ENCODE measurements around the gene PDLIM5.
A peak's percentile ranks its signal among the peaks of the same experiment; 100 is the strongest.
"Not testable (repeated sequence)": the region's sequence is repeated elsewhere in the genome, so short reads cannot be mapped to it uniquely, and the experiment has no call there.

The PDLIM5 gene

DNA sequence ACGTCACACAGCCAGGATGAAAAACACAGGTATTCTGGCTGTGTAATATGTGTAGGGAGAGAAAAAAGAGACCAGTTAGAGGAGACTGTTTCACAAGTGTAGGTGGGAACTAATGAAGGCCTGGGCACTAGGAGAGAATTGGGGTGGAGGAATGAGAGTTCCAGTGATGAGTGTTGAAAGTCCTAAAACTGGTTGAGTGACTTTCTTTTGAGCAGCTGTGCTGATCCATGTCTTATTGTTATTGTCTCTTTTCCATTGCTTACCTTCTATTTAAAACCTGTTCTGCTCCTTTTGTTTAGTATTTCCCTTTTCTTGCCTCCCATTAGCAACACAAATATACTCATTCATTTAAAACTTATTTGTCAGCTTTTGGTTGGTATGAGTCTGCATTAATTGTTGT lies 88.7 kb downstream of the PDLIM5 start:
- no peaks in the 10 kb centered on the region for H3K27me3 ChIP-seq (ENCODE audit: control insufficient read depth, insufficient read depth, low read length)
- peak overlapping the region; percentile 34; the same call in 1 of the 2 replicates for H3K4me3 ChIP-seq (ENCODE audit: low read depth, low read length)
- H3K4me1 ChIP-seq (ENCODE audit: control insufficient read depth, insufficient read depth, low read length) = peaks cover 57% of the 10 kb centered on the region
- peak overlapping the region; percentile 69 for H3K27ac ChIP-seq (ENCODE audit: low read depth, low read length)
- H3K9me3 ChIP-seq (ENCODE audit: control insufficient read depth, insufficient read depth, low read length) = no peaks in the 10 kb centered on the region
- 0 out of 2 replicates have a peak overlapping the region, but pooled peaks have one; percentile 1 for H3K9ac ChIP-seq (ENCODE audit: low read depth, low read length)
- H3K36me3 ChIP-seq (ENCODE audit: control insufficient read depth, insufficient read depth, low read length) = no peaks in the 10 kb centered on the region

- H3K4me1 ChIP-seq (ENCODE audit: control insufficient read depth, insufficient read depth, low read length) = peaks cover 26% of the 10 kb centered on the region
Measured at GRCh38 chr4:94544811-94545210, 93.1 kb downstream of the PDLIM5 start.

GRCh38 chr4:94545296-94545695 lies 93.6 kb downstream of the PDLIM5 start:
- Histone ChIP-seq H3K27ac (ENCODE audit: low read depth, low read length) (no peak overlapping the region), H3K36me3 (ENCODE audit: control insufficient read depth, insufficient read depth, low read length) (no peaks in the 10 kb centered on the region), H3K27me3 (ENCODE audit: control insufficient read depth, insufficient read depth, low read length) (no peaks in the 10 kb centered on the region), H3K9me3 (ENCODE audit: control insufficient read depth, insufficient read depth, low read length) (no peaks in the 10 kb centered on the region), H3K4me3 (ENCODE audit: low read depth, low read length) (no peak overlapping the region), H3K9ac (ENCODE audit: low read depth, low read length) (no peak overlapping the region), H3K4me1 (ENCODE audit: control insufficient read depth, insufficient read depth, low read length) (peaks cover 26% of the 10 kb centered on the region)

More at GRCh38 chr4:94544811-94545210, 93.1 kb downstream of the PDLIM5 start:
- Histone ChIP-seq H3K27ac (ENCODE audit: low read depth, low read length) (no peak overlapping the region), H3K9ac (ENCODE audit: low read depth, low read length) (no peak overlapping the region), H3K4me3 (ENCODE audit: low read depth, low read length) (no peak overlapping the region), H3K9me3 (ENCODE audit: control insufficient read depth, insufficient read depth, low read length) (no peaks in the 10 kb centered on the region), H3K36me3 (ENCODE audit: control insufficient read depth, insufficient read depth, low read length) (no peaks in the 10 kb centered on the region), H3K27me3 (ENCODE audit: control insufficient read depth, insufficient read depth, low read length) (no peaks in the 10 kb centered on the region)

DNA sequence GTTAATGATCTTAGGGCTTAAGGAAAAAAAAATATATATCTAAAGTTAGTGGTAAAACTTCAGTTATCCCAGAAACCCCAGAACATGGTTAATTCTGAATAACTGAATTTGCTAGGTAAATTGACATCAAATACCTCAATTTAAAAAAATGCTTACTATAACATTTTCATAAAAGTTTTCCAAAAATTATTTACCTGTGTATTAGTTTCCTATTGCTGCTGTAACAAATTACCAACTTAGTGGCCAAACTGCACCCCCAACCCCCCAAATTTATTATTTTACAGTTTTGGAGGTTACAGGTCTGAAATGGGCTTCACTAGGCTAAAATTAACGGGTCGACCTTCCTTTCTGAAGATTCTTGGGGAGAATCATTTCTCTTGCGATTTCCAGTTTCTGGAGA lies 95.2 kb downstream of the PDLIM5 start:
- H3K27me3 ChIP-seq (ENCODE audit: control insufficient read depth, insufficient read depth, low read length) = no peaks in the 10 kb centered on the region
- H3K27ac ChIP-seq (ENCODE audit: low read depth, low read length) = no peak overlapping the region
- H3K9me3 ChIP-seq (ENCODE audit: control insufficient read depth, insufficient read depth, low read length) = no peaks in the 10 kb centered on the region
- H3K9ac ChIP-seq (ENCODE audit: low read depth, low read length) = no peak overlapping the region
- peaks cover 15% of the 10 kb centered on the region for H3K4me1 ChIP-seq (ENCODE audit: control insufficient read depth, insufficient read depth, low read length)
- no peaks in the 10 kb centered on the region for H3K36me3 ChIP-seq (ENCODE audit: control insufficient read depth, insufficient read depth, low read length)
- no peak overlapping the region for H3K4me3 ChIP-seq (ENCODE audit: low read depth, low read length)

- Histone ChIP-seq H3K9ac (ENCODE audit: low read depth, low read length) (no peak overlapping the region), H3K4me1 (ENCODE audit: control insufficient read depth, insufficient read depth, low read length) (peaks cover 15% of the 10 kb centered on the region), H3K4me3 (ENCODE audit: low read depth, low read length) (no peak overlapping the region), H3K27me3 (ENCODE audit: control insufficient read depth, insufficient read depth, low read length) (no peaks in the 10 kb centered on the region), H3K36me3 (ENCODE audit: control insufficient read depth, insufficient read depth, low read length) (no peaks in the 10 kb centered on the region), H3K27ac (ENCODE audit: low read depth, low read length) (peak overlapping the region; percentile 44), H3K9me3 (ENCODE audit: control insufficient read depth, insufficient read depth, low read length) (no peaks in the 10 kb centered on the region)
Measured at GRCh38 chr4:94548571-94548970, 96.8 kb downstream of the PDLIM5 start.

DNA sequence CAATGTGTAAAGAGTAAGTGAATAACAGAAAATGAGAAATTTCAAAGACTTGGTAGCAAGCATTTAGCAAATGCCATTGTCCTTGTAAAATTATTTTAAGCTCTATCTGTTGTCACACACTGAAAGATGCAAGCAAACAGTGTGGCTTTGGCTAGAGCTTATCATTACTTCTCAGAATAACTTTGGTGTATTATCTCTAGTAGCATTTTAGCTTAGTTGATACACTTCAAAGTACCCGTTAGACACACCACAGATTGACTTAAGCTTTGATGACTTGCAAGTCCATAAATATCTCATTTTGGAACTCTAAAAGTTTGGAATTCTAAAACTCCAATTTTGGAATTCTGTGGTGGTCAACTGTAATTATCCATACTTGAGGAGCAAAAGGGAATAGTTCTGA lies 98.6 kb downstream of the PDLIM5 start:
- peaks cover 15% of the 10 kb centered on the region for H3K4me1 ChIP-seq (ENCODE audit: control insufficient read depth, insufficient read depth, low read length)
- no peak overlapping the region for H3K9ac ChIP-seq (ENCODE audit: low read depth, low read length)
- no peaks in the 10 kb centered on the region for H3K27me3 ChIP-seq (ENCODE audit: control insufficient read depth, insufficient read depth, low read length)
- no peak overlapping the region for H3K4me3 ChIP-seq (ENCODE audit: low read depth, low read length)
- no peak overlapping the region for H3K27ac ChIP-seq (ENCODE audit: low read depth, low read length)
- no peaks in the 10 kb centered on the region for H3K9me3 ChIP-seq (ENCODE audit: control insufficient read depth, insufficient read depth, low read length)
- H3K36me3 ChIP-seq (ENCODE audit: control insufficient read depth, insufficient read depth, low read length) = no peaks in the 10 kb centered on the region

DNA sequence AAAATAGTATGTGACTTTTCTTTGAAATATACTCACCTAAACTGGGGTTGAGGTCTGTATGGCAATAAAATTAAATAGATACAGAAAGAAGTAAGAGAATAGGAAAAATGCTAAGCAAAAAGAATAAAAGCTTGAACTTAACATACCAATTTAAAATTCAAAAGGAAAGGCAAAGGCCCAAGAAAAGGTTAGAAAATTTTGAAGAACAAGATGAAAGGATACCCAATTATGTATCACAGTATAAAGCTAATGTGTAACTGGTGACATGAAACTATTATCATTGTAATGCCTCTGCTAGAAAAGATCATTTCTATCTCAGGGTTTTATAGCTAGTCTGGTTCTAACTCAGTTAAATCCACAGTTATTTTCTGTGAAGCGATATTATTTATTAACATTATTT lies 99.1 kb downstream of the PDLIM5 start:
- H3K9me3 ChIP-seq (ENCODE audit: control insufficient read depth, insufficient read depth, low read length) = no peaks in the 10 kb centered on the region
- H3K4me1 ChIP-seq (ENCODE audit: control insufficient read depth, insufficient read depth, low read length) = peaks cover 15% of the 10 kb centered on the region
- no peak overlapping the region for H3K9ac ChIP-seq (ENCODE audit: low read depth, low read length)
- H3K27me3 ChIP-seq (ENCODE audit: control insufficient read depth, insufficient read depth, low read length) = no peaks in the 10 kb centered on the region
- no peaks in the 10 kb centered on the region for H3K36me3 ChIP-seq (ENCODE audit: control insufficient read depth, insufficient read depth, low read length)
- H3K27ac ChIP-seq (ENCODE audit: low read depth, low read length) = no peak overlapping the region
- H3K4me3 ChIP-seq (ENCODE audit: low read depth, low read length) = no peak overlapping the region

DNA sequence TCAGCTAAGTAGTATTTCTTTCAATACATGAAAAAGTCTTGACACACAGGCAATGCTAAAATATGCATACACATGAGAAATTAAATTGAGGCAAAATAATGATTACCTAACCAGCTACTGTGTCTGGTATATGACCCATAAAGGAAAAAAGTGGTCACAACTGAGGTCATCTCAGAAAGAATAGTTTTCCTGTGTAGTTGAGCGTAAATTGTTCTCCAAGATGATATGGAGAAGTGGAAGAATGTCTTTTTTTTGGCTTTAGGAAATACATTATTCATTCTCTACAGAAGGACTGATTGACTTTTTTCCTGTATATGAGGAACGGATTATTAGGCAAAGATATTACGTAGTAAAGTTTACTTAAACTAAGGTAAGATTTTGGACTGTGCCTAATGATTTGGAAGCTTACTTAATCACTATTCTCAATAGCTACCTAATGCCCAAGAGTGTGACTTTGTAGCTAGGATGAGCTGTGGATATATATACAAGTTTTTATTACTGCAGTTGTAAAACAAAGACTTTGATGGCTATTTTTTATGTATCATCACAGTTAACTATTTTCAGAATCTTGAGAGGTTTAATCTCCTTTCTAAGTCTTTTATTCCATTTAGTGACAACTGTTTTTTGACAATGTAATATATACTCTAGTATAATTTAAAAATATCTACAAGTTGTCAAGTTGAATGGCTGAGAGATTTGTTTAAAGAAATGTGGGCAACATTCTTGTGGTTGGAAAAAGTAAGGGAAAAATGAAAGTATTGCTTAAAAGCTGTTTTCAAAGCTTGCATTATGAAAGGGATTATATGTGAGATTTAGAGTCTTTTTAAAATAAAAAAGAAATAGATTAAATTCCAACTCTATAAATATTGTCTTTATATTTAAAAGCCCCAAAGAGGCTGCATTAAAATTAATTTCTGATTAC lies 100.2 kb downstream of the PDLIM5 start:
- Histone ChIP-seq H3K4me1 (ENCODE audit: control insufficient read depth, insufficient read depth, low read length) (peaks cover 15% of the 10 kb centered on the region), H3K9ac (ENCODE audit: low read depth, low read length) (no peak overlapping the region), H3K27me3 (ENCODE audit: control insufficient read depth, insufficient read depth, low read length) (no peaks in the 10 kb centered on the region), H3K27ac (ENCODE audit: low read depth, low read length) (no peak overlapping the region), H3K9me3 (ENCODE audit: control insufficient read depth, insufficient read depth, low read length) (no peaks in the 10 kb centered on the region), H3K36me3 (ENCODE audit: control insufficient read depth, insufficient read depth, low read length) (no peaks in the 10 kb centered on the region), H3K4me3 (ENCODE audit: low read depth, low read length) (no peak overlapping the region)

DNA sequence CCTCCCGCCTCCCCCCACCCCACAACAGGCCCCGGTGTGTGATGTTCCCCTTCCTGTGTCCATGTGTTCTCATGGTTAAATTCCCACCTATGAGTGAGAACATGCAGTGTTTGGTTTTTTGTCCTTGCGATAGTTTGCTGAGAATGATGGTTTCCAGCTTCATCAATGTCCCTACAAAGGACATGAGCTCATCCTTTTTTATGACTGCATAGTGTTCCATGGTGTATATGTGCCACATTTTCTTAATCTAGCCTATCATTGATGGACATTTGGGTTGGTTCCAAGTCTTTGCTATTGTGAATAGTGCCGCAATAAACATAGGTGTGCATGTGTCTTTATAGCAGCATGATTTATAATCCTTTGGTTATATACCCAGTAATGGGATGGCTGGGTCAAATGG lies 104.3 kb downstream of the PDLIM5 start:
- not testable (repeated sequence) for H3K4me1 ChIP-seq (ENCODE audit: control insufficient read depth, insufficient read depth, low read length); H3K9me3 ChIP-seq (ENCODE audit: control insufficient read depth, insufficient read depth, low read length); H3K9ac ChIP-seq (ENCODE audit: low read depth, low read length); H3K4me3 ChIP-seq (ENCODE audit: low read depth, low read length); H3K27me3 ChIP-seq (ENCODE audit: control insufficient read depth, insufficient read depth, low read length); H3K36me3 ChIP-seq (ENCODE audit: control insufficient read depth, insufficient read depth, low read length); H3K27ac ChIP-seq (ENCODE audit: low read depth, low read length)

- not testable (repeated sequence) for H3K9ac ChIP-seq (ENCODE audit: low read depth, low read length); H3K27me3 ChIP-seq (ENCODE audit: control insufficient read depth, insufficient read depth, low read length); H3K4me1 ChIP-seq (ENCODE audit: control insufficient read depth, insufficient read depth, low read length); H3K9me3 ChIP-seq (ENCODE audit: control insufficient read depth, insufficient read depth, low read length); H3K4me3 ChIP-seq (ENCODE audit: low read depth, low read length); H3K27ac ChIP-seq (ENCODE audit: low read depth, low read length); H3K36me3 ChIP-seq (ENCODE audit: control insufficient read depth, insufficient read depth, low read length)
Measured at GRCh38 chr4:94557632-94558031, 105.9 kb downstream of the PDLIM5 start.

DNA sequence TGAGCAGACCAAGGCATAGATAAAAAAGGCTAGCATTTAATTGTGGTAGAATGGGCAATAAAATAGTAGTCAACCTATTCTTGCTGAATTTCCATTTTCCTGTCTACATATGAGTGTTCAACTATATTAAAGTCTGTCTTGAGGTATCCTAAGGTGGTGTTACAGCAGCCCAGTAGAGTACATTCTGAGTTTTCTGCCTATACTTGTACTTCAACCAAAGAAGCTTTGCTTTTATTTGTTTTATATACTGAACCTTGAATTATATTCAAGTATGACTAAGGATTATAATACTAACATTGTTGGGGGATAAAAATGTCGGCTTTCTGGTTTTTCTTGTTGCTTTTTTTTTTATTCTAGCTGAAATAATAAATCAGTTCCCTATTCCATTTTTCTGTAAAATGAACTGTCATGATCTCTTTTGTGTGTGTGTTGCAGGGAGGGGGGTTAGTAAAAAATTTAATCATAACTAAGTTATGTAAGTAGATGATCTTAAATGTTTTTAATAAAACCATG lies 106.7 kb downstream of the PDLIM5 start:
- no peak overlapping the region for H3K4me3 ChIP-seq (ENCODE audit: low read depth, low read length)

More for the DNA sequence above, 106.7 kb downstream of the PDLIM5 start:
- H3K4me1 ChIP-seq (ENCODE audit: control insufficient read depth, insufficient read depth, low read length) = no peaks in the 10 kb centered on the region
- H3K9ac ChIP-seq (ENCODE audit: low read depth, low read length) = no peak overlapping the region
- no peaks in the 10 kb centered on the region for H3K27me3 ChIP-seq (ENCODE audit: control insufficient read depth, insufficient read depth, low read length)
- H3K9me3 ChIP-seq (ENCODE audit: control insufficient read depth, insufficient read depth, low read length) = no peaks in the 10 kb centered on the region
- H3K36me3 ChIP-seq (ENCODE audit: control insufficient read depth, insufficient read depth, low read length) = no peaks in the 10 kb centered on the region
- H3K27ac ChIP-seq (ENCODE audit: low read depth, low read length) = no peak overlapping the region
